Panc1 (cell line): ENCODE measurements around the gene POU6F1.

Experiments
- CTCF ChIP-seq: fragments of 450-650 bp; IDR thresholded peaks from 2 replicates; pipeline ENCODE4 v1.5.1; 2017; ENCODE audit warnings: mild to moderate bottlenecking
- POLR2AphosphoS5 ChIP-seq: IDR thresholded peaks from 2 replicates; pipeline ENCODE4 v1.6.1; 2012; ENCODE audit warnings: mild to moderate bottlenecking, low read depth, low read length, moderate library complexity
- REST ChIP-seq, 2 experiments: IDR thresholded peaks; 2 replicates each; pipeline ENCODE4 v1.6.1; 2011 to 2012; ENCODE audit warnings: low read depth in 2 of 2, control low read depth in 1 of 2, low read length in 1 of 2, mild to moderate bottlenecking in 1 of 2, moderate library complexity in 1 of 2; ENCODE audit not compliant: insufficient read depth in 1 of 2
- SIN3A ChIP-seq: IDR thresholded peaks from 2 replicates; pipeline ENCODE4 v1.6.1; 2012; ENCODE audit warnings: low read depth, mild to moderate bottlenecking, low read length, moderate library complexity, borderline replicate concordance; ENCODE audit not compliant: insufficient read depth
- TCF7L2 ChIP-seq: IDR thresholded peaks from 2 replicates; pipeline ENCODE4 v1.6.1; 2011; ENCODE audit warnings: mild to moderate bottlenecking, low read depth, low read length, inconsistent platforms

GRCh38 chr12:51227962-51228361, 10.1 kb upstream of the POU6F1 start:
- TF ChIP-seq CTCF (no peak), TCF7L2 (no peak), POLR2AphosphoS5 (no peak), REST (IDR thresholded peaks at IDR 0.05; ENCODE audit: insufficient read depth in 1 of 2, low read depth in 2 of 2, low read length in 1 of 2) (no peak), SIN3A (no peak)
